Keratinocyte (primary cell): Measurements from ENCODE around the gene SOAT1.

ENCODE experiments used
- CTCF ChIP-seq, 3 experiments: IDR thresholded peaks in 1 of 3; conservative IDR thresholded peaks in 1 of 3; optimal IDR thresholded peaks in 1 of 3; 2 replicates in 2 of 3; 3 replicates in 1 of 3; pipeline versions ENCODE3 to v1.5.1; 2011; ENCODE audit warnings: low read length in 3 of 3, mild to moderate bottlenecking in 3 of 3, moderate library complexity in 2 of 3, control low read depth in 1 of 3, inconsistent platforms in 1 of 3; ENCODE audit not compliant: insufficient read depth in 2 of 3; ENCODE audit errors: extremely low read depth in 1 of 3
- EZH2 ChIP-seq: IDR thresholded peaks from one replicate; pipeline ENCODE4 v1.6.1; 2012; ENCODE audit warnings: inconsistent platforms, mild to moderate bottlenecking, low read length, moderate library complexity

GRCh38 chr1:179327196-179327595 lies 33.6 kb downstream of the SOAT1 start:
- TF ChIP-seq CTCF (optimal IDR thresholded peaks at IDR 0.05 in 1 of 3, IDR thresholded peaks at IDR 0.05 in 1 of 3, conservative IDR thresholded peaks at IDR 0.05 in 1 of 3; ENCODE audit: extremely low read depth in 1 of 3, insufficient read depth in 2 of 3, low read length in 3 of 3) (no peak), EZH2 (no peak)
